K562 (cell line): Measurements from ENCODE around the gene FGF14.

Experiments used
- CTCF ChIP-seq, 3 experiments: IDR thresholded peaks in 2 of 3; conservative IDR thresholded peaks in 1 of 3; 2 replicates each; pipeline ENCODE4 v1.5.1; 2011 to 2012; ENCODE audit warnings: low read length in 3 of 3, mild to moderate bottlenecking in 3 of 3, control low read depth in 2 of 3, improper control_type of control experiment in 1 of 3, inconsistent platforms in 1 of 3, low read depth in 1 of 3, mixed read lengths in 1 of 3, moderate library complexity in 1 of 3; ENCODE audit not compliant: insufficient read depth in 2 of 3
- NFATC3 ChIP-seq: fragments of 450-650 bp; IDR thresholded peaks from 2 replicates; pipeline ENCODE4 v1.6.1; 2017; ENCODE audit warnings: mild to moderate bottlenecking
- NR2F6 ChIP-seq: fragments of 450-650 bp; formaldehyde crosslinking; IDR thresholded peaks from 2 replicates; pipeline ENCODE4 v1.4.0; 2020; ENCODE audit warnings: mild to moderate bottlenecking
- NRF1 ChIP-seq, 2 experiments: fragments of 450-650 bp; IDR thresholded peaks in 1 of 2; conservative IDR thresholded peaks in 1 of 2; 2 replicates each; pipeline ENCODE4 v1.6.1; 2014; ENCODE audit warnings: mild to moderate bottlenecking in 2 of 2
- PHF21A ChIP-seq: fragments of 450-650 bp; IDR thresholded peaks from 2 replicates; pipeline ENCODE4 v1.6.1; 2017; ENCODE audit warnings: low read depth, borderline replicate concordance
- ZBTB1 ChIP-seq: sonication (generic); formaldehyde crosslinking; IDR thresholded peaks from 2 replicates; pipeline ENCODE4 v1.8.1; 2023; ENCODE audit warnings: missing genetic modification reagents, low read depth, mild to moderate bottlenecking, borderline replicate concordance
- ZFX ChIP-seq: sonication (generic); formaldehyde crosslinking; IDR thresholded peaks from 2 replicates; pipeline ENCODE4 v1.8.0; 2022; ENCODE audit warnings: mild to moderate bottlenecking, missing genetic modification reagents, moderate library complexity

- TF ChIP-seq PHF21A, result no peak
- no peak for TF ChIP-seq ZBTB1 (CRISPR knock-in tag)
- TF ChIP-seq NFATC3, result no peak
- TF ChIP-seq NRF1 (conservative IDR thresholded peaks at IDR 0.05 in 1 of 2, IDR thresholded peaks at IDR 0.05 in 1 of 2), result no peak
- no peak for TF ChIP-seq CTCF (IDR thresholded peaks at IDR 0.05 in 2 of 3, conservative IDR thresholded peaks at IDR 0.05 in 1 of 3; ENCODE audit: insufficient read depth in 2 of 3, low read depth in 1 of 3, low read length in 3 of 3)
- TF ChIP-seq NR2F6 (CRISPR knock-in tag), result no peak
- TF ChIP-seq ZFX, result no peak
Measured at GRCh38 chr13:101916108-101916774, 485.6 kb downstream of the FGF14 start.
